Measurements from ENCODE around the gene ZFP62. TPM values are rescaled to one million over a fixed set of nuclear protein-coding genes. Genes with fewer than 3 reads are reported as not detected.

The ZFP62 gene
- total RNA-seq, 4 donors from 2014 or later = 12.7 to 31.8 (median 14.6) TPM

DNA sequence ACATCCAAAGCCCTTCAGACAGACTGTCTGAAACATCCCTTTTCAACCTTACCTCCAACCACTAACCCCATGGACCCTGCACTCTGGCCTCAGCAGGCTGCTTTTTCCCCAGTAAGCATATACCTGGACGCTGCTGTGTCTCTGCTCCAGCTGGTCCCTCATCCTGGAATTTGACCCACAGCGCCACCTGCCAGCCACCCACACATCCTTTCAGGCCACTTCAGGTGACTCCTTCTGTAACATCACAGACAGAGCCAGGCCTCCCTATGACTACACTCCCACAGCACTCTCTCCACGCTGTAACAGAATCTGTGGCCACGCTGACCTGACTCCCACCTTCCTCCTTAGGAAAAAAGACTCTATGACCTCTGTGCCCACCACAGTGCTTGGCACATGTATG lies 61.9 kb downstream of the ZFP62 start:
- TF ChIP-seq, protein P1, sequence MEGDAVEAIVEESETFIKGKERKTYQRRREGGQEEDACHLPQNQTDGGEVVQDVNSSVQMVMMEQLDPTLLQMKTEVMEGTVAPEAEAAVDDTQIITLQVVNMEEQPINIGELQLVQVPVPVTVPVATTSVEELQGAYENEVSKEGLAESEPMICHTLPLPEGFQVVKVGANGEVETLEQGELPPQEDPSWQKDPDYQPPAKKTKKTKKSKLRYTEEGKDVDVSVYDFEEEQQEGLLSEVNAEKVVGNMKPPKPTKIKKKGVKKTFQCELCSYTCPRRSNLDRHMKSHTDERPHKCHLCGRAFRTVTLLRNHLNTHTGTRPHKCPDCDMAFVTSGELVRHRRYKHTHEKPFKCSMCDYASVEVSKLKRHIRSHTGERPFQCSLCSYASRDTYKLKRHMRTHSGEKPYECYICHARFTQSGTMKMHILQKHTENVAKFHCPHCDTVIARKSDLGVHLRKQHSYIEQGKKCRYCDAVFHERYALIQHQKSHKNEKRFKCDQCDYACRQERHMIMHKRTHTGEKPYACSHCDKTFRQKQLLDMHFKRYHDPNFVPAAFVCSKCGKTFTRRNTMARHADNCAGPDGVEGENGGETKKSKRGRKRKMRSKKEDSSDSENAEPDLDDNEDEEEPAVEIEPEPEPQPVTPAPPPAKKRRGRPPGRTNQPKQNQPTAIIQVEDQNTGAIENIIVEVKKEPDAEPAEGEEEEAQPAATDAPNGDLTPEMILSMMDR (IDR thresholded peaks at IDR 0.05; ENCODE audit: low read depth) = no peak

DNA sequence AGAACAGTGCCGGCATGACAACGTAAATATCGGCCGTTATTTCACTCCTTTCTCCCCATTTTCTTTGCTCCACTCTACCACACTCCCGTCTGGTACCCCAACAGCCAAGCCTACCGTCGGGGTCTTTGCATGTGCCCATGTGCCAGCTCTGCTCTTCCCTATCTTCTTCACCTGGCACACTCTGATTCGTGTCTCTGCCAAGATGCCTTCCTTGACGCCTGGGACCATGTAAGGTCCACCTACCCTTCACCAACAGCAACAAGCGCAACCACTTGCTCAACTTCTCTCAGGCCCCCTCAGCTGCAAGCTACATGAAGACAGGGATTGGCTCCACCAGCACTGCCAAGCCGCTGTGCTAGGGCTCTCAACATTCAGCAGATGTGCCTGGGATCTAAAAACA lies 62.9 kb downstream of the ZFP62 start:
- TF ChIP-seq, protein P1 (IDR thresholded peaks at IDR 0.05; ENCODE audit: low read depth) = no peak

Small RNA genes lying within 50 kb of the gene (small RNA-seq; reads per million reads assigned to genes)
- gene RF00019 = 0.49 reads per million

Other genes starting within 250 kb of the ZFP62 start
- gene FLT4, start 211.7 kb downstream of the ZFP62 start, total RNA-seq = 10 to 100 TPM in 2 of 4 donors, 1 to 10 TPM in 2; 3.1 to 47.5 (median 8.0) TPM
- not detected for gene OR2Y1, start 121.2 kb downstream of the ZFP62 start, total RNA-seq
- 100 to 1,000 TPM; 165 to 345 (median 230) TPM for gene MGAT1, start 58.5 kb downstream of the ZFP62 start, total RNA-seq
- 1 to 10 TPM in 1 of 4 donors, under 1 TPM in 1, not detected in 2; 0.34 to 4.3 TPM for gene BTNL8, start 37.9 kb upstream of the ZFP62 start, total RNA-seq
- under 1 TPM in 1 of 4 donors, not detected in 3; 0.22 TPM for gene BTNL3, start 127.6 kb upstream of the ZFP62 start, total RNA-seq
- 100 to 1,000 TPM in 2 of 4 donors, 10 to 100 TPM in 2; 69.2 to 579 (median 129) TPM for gene BTNL9, start 179.0 kb upstream of the ZFP62 start, total RNA-seq

All from subcutaneous adipose tissue (tissue), 4 donors.